Measurements from ENCODE around the gene POLR1A. TPM values are rescaled to one million over a fixed set of nuclear protein-coding genes. Genes with fewer than 3 reads are reported as not detected.
A peak's percentile ranks its signal among the peaks of the same experiment; 100 is the strongest.

Gene POLR1A
- total and polyA plus RNA-seq, 2 of the 8 experiments (the other 6 are each of a cell fraction or from before 2014, with no cell fraction given): 8.9 to 58.1 TPM

DNA sequence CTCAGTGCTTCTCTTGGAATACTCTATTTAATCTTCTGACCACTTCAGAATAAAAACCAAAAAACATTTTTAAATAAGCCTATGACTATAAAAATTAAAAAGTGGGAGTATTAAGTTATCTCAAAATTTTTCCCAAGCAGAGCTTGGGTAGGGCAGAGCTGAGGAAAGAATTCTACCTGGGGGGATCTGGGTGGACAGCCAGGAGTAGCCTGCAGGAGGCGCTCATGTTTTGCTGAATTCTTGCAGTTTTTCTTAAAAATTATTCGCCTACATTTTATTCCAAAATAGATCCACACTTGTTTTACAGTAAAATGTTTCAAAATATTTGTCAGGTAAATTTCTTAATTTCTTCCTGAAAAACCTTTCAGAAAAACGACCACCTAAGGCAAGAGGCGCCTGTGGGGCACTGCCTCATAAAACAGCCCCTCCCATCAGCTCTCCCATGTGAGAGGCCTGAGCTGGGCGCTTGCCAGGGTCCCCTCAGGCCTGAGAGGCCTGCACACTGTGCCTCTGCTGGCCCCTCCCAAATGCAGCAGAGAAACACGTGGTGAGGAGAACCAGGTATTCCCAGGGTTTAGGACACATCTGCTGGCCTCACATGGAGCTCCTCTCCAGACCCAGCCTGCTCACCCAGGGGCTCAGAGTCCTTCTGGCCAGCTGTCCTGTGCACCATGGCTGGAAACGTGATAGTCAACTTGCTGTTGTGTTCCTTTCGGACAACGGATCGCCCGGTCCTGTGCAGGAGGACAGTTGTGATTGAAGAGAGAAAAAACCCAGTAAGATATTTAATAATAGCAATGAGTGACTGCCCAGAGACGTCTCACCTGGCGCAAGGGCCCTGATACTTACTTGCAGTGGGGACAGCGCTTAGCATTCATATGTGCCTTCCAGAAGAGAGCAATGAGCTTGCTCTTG, 17.5 kb downstream of the POLR1A start:
- POLR2A ChIA-PET (ENCODE audit: partially characterized antibody): interaction anchor here (0.7 to 2.6 kb wide), 4 partner anchors 18 to 320 kb away, joined by 3 to 16 read pairs (median 5); partner anchors contain the start of genes POLR1A and PTCD3
- no peak for TF ChIP-seq CHD1 (IDR thresholded peaks at IDR 0.05; ENCODE audit: low read depth, low read length)
- no peak for TF ChIP-seq BRCA1 (IDR thresholded peaks at IDR 0.05; ENCODE audit: low read depth, low read length)
- no peak for TF ChIP-seq GTF2F1 (IDR thresholded peaks at IDR 0.05; ENCODE audit: borderline replicate concordance, low read depth, low read length)
- TF ChIP-seq SUZ12 (IDR thresholded peaks at IDR 0.05; ENCODE audit: low read length): no peak
- TF ChIP-seq RAD21 (IDR thresholded peaks at IDR 0.05 in 1 of 2, conservative IDR thresholded peaks at IDR 0.05 in 1 of 2; ENCODE audit: low read depth in 2 of 2, low read length in 2 of 2): peak in 1 of 2 experiments; percentile 29; a peak in 1 of 4 replicates
- TF ChIP-seq SP1 (IDR thresholded peaks at IDR 0.05; ENCODE audit: low read depth, low read length): no peak
- TF ChIP-seq JUN (IDR thresholded peaks at IDR 0.05; ENCODE audit: low read depth, low read length): no peak
- TF ChIP-seq, protein P1, sequence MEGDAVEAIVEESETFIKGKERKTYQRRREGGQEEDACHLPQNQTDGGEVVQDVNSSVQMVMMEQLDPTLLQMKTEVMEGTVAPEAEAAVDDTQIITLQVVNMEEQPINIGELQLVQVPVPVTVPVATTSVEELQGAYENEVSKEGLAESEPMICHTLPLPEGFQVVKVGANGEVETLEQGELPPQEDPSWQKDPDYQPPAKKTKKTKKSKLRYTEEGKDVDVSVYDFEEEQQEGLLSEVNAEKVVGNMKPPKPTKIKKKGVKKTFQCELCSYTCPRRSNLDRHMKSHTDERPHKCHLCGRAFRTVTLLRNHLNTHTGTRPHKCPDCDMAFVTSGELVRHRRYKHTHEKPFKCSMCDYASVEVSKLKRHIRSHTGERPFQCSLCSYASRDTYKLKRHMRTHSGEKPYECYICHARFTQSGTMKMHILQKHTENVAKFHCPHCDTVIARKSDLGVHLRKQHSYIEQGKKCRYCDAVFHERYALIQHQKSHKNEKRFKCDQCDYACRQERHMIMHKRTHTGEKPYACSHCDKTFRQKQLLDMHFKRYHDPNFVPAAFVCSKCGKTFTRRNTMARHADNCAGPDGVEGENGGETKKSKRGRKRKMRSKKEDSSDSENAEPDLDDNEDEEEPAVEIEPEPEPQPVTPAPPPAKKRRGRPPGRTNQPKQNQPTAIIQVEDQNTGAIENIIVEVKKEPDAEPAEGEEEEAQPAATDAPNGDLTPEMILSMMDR (IDR thresholded peaks at IDR 0.05; ENCODE audit: control extremely low read depth in 1 of 3, insufficient read depth in 1 of 3, low read depth in 1 of 3, low read length in 3 of 3): peak; percentile 28 to 46 (median 38)

More for the DNA sequence above, 17.5 kb downstream of the POLR1A start:
- WGBS, 2 experiments (ENCODE audit: extremely low coverage in 1 of 2, insufficient coverage in 1 of 2, insufficient read length in 1 of 2, insufficient replicate concordance in 2 of 2, low coverage in 1 of 2, low lambda C conversion rate in 2 of 2, missing lambda C conversion rate in 1 of 2): 88% methylated on average over 14 of the region's 14 CpGs; no CpG with 5 or more reads in 1 of the 2 experiments
- Histone ChIP-seq H4K8ac (ENCODE audit: extremely low read depth, insufficient read depth, low read length) (no peak overlapping the region), H2AK5ac (ENCODE audit: low read depth, low read length) (no peak overlapping the region), H3K56ac (replicated peaks; ENCODE audit: insufficient read length, low read depth, low read length) (no peak overlapping the region), H2AFZ (ENCODE audit: low read length) (no peak overlapping the region), H2BK20ac (ENCODE audit: low read length) (no peak overlapping the region), H4K5ac (ENCODE audit: insufficient read length, low read depth, low read length) (no peak overlapping the region), H2BK15ac (ENCODE audit: low read length) (no peak overlapping the region), H3K4ac (replicated peaks; ENCODE audit: insufficient read length, low read depth, low read length) (no peak overlapping the region), H3K18ac (ENCODE audit: extremely low read depth, low read length) (no peak overlapping the region), H3K27me3 (replicated peaks in 1 of 4; ENCODE audit: control insufficient read depth in 3 of 4, extremely low read depth in 1 of 4, insufficient read depth in 3 of 4, low read length in 3 of 4) (no peaks in the 10 kb centered on the region), H3K23ac (ENCODE audit: insufficient read length) (no peak overlapping the region), H3K23me2 (ENCODE audit: low read depth, low read length) (no peaks in the 10 kb centered on the region), H3K9ac (replicated peaks in 1 of 4; ENCODE audit: extremely low read depth in 1 of 4, low read depth in 3 of 4, low read length in 3 of 4) (no peak overlapping the region), H3K14ac (ENCODE audit: insufficient read length) (no peak overlapping the region), H4K91ac (replicated peaks; ENCODE audit: insufficient read length, low read length) (no peak overlapping the region), H3K79me2 (ENCODE audit: control insufficient read depth in 1 of 2, insufficient read depth in 2 of 2, low read length in 2 of 2) (no peaks in the 10 kb centered on the region), H3K4me1 (replicated peaks in 1 of 4; ENCODE audit: control insufficient read depth in 3 of 4, insufficient read depth in 4 of 4, low read length in 3 of 4) (no peaks in the 10 kb centered on the region), H3K9me3 (ENCODE audit: insufficient read depth in 2 of 2, low read depth in 1 of 2, low read length in 1 of 2) (no peaks in the 10 kb centered on the region), H4K20me1 (replicated peaks in 1 of 2; ENCODE audit: control insufficient read depth in 1 of 2, insufficient read depth in 2 of 2, low read length in 2 of 2) (peaks cover 3 to 4% of the 10 kb centered on the region in 2 experiments), H3K36me3 (ENCODE audit: control insufficient read depth in 2 of 4, insufficient read depth in 4 of 4, low read length in 3 of 4) (peaks cover 11 to 57% (median 34%) of the 10 kb centered on the region in 4 experiments; a peak in 7 of 8 replicates), H2BK120ac (replicated peaks; ENCODE audit: low read depth, low read length) (no peak overlapping the region), H3K27ac (ENCODE audit: low read depth, low read length) (no peak overlapping the region), H3K4me2 (ENCODE audit: insufficient read depth in 1 of 2, low read depth in 2 of 2, low read length in 2 of 2) (no peak overlapping the region), H3K4me3 (ENCODE audit: extremely low read depth in 1 of 4, insufficient read depth in 2 of 4, low read depth in 3 of 4, low read length in 4 of 4) (no peak overlapping the region), H2BK5ac (ENCODE audit: low read depth, low read length) (no peak overlapping the region), H3K79me1 (ENCODE audit: low read depth, low read length) (no peaks in the 10 kb centered on the region), H2BK12ac (ENCODE audit: low read depth, low read length) (no peak overlapping the region)
- no peak for FAIRE-seq
- CTCF ChIA-PET (ENCODE audit: partially characterized antibody): interaction anchor here (0.6 to 4.0 kb wide), 24 partner anchors 8 to 734 kb away, joined by 3 to 27 read pairs (median 5); partner anchors contain the start of genes POLR1A and PTCD3
- no peak for DNase-seq (ENCODE audit: low read depth in 1 of 2, low spot score in 2 of 2)

Data from H1 (cell line).